GM12801 (cell line): ENCODE measurements around the gene KCTD20.

Source experiments
- TF ChIP-seq, protein P1 (sequence below): IDR thresholded peaks from one replicate; pipeline ENCODE4 v1.5.1; 2011; ENCODE audit warnings: control low read depth; ENCODE audit not compliant: insufficient read length; ENCODE audit errors: extremely low read depth

KCTD20 gene

DNA sequence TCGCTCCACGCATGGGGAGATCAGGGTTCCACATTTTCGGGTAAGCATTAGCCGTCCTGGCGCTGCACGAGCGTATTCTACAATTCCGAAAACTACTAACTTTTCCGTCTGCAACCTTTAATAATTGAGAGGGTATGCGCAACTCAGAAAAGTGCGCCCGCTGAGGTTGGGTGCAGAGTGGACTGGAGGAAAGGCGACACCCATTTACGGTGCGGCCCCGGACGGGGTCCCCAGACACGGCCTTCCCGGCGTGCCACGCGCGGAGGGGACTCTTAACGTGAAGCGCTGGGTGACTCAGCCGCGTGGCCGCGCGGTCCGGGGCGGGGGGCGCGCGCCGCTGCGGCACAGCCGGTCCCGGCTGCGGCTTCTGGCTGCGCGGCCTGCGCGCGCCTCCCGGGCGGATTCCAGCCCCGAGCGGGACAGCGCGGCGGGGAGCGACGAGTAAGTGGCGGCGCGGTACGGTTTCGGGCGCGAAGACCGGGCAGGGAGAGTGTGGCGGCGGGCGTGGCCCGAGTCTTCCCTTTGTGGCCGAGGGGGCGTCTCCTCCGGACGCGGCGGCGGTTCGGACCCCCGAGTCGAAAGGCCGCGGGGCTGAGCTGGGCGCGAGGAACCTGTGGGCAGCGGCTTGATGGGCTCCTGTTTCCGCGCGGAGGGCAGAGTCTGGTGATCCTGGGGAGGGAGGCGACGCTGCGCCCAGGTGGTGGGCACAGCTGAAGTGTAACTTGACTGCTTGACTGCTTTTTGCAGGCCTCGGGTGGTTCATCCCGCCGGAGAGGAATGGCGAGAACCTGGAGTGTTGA lies at the start of gene KCTD20, which contains the start of gene PXT1:
TSS of gene KCTD20 (plus strand) at position 330 of the 800 bp plus-strand sequence. CDS start 27,098 bp downstream, outside the sequence.
TSS of gene PXT1 (minus strand) at position 184 of the 800 bp plus-strand sequence. CDS start 16,772 bp downstream, outside the sequence.
- TF ChIP-seq, protein P1, sequence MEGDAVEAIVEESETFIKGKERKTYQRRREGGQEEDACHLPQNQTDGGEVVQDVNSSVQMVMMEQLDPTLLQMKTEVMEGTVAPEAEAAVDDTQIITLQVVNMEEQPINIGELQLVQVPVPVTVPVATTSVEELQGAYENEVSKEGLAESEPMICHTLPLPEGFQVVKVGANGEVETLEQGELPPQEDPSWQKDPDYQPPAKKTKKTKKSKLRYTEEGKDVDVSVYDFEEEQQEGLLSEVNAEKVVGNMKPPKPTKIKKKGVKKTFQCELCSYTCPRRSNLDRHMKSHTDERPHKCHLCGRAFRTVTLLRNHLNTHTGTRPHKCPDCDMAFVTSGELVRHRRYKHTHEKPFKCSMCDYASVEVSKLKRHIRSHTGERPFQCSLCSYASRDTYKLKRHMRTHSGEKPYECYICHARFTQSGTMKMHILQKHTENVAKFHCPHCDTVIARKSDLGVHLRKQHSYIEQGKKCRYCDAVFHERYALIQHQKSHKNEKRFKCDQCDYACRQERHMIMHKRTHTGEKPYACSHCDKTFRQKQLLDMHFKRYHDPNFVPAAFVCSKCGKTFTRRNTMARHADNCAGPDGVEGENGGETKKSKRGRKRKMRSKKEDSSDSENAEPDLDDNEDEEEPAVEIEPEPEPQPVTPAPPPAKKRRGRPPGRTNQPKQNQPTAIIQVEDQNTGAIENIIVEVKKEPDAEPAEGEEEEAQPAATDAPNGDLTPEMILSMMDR, result no peak

DNA sequence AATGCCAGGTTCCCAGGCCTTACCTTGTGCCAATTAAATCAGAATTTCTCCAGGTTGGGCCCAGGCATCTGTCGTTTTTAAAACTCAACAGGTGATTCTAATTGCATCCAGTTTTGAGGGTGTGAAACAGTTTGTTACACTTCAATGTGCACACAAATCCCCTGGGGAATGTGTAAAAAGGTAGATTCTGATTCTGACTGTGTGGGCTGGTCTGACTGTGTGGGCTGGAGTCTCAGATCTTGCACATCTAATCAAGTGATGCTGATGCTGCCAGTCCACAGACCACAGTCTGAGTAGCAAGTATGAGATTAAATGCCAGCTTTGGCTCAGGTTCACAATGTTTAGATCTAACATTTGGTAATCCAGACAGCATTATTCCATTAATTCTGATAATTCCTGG lies 42.8 kb upstream of the KCTD20 start:
- TF ChIP-seq, protein P1, result no peak

DNA sequence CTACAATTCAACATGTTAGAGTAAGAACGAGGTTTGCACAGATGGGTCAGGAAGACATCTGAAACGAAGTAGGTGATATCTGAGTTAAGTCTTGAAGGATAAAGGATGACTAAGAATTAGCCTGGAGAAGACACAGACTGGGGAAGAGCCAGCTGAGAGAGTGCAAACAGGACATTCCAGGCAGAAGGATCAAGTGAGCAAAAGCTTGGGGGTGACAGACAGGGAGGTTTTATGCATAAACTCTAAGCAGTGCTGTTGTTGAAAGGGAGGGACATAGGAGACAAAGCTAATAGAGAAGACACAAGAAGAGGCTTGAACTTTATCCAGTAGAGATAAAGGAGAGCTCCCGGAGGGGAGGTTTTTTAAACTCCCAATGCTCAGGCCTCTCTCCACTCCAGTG lies 40.3 kb upstream of the KCTD20 start:
- TF ChIP-seq, protein P1, result no peak

DNA sequence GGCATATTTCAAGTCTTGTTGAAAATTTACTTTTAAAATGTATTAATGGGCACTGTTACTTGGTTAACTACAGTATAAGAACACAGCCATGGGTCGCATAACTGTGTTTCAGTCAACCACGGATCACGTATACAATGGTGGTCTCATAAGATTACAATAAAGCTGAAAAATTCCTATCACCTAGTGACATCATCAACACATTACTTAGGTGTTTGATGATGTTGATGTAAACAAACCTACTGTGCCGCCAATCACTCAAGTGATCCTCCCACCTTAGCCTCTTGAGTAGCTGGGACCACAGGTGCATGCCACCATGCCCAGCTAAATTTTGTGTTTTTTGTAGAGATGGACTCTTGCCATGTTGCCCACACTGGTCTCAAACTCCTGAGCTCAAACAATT lies 38.6 kb upstream of the KCTD20 start:
- TF ChIP-seq, protein P1, result no peak

DNA sequence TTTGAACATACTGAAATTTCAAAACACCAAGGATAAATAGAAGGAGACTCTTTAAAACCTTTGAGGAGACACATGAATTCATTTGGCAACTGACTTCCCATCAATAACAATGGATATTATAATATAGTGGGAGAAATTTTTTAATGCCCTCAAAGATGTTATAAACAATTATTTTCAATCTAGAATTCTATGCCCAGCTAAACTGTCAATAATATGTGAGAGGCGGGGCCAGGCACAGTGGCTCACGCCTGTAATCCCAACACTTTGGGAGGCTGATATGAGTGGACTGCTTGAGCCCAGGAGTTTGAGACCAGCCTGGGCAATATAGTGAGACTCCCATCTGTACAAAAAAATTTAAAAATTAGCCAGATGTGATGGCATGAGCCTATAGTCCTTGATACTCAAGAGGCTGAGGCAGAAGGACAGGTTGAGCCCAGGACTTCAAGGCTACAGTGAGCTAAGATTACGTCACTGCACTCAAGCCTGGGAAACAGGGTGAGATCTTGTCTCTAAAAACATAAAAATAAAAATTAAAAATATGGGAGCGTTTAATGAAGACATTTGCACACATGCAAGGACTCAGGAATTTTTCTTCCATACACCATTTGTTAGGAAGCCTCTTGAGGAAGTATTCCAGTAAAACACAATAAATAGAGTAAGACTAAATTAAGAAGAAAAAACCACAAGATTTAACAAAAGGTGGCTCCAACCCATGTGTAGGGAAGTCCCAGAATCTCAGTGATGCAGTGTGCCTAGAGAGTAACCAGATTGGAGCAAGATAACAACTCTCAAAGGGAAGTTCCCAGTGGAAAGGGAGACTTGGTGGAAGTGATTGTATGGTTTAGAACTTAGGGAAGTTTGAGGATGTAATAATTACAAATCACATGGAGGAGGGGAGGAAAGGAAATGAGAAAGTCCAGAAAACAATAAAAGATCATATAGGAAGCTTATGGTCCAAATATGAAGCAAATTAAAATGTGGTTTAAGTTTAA lies 29.0 kb upstream of the KCTD20 start:
- TF ChIP-seq, protein P1, result no peak

DNA sequence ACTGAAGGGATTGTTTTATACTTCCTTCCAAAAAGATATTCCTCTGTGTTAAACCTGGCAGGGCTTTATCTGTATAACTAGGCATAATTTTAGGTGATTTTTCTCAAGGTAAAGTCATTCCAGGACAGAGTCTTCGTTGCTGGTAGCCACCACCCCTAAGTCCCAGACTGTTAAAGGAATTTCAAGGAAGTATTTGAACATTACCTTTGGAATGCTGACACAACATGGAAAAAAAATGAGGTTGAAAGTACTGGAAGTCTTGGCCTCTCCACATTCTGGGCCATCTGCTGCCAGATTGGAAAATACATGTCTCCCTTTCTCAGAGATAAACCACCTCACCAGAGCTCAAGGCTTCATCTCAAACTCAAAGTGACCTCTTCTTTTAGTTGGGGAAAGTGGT lies 28.3 kb upstream of the KCTD20 start:
- TF ChIP-seq, protein P1, result no peak

DNA sequence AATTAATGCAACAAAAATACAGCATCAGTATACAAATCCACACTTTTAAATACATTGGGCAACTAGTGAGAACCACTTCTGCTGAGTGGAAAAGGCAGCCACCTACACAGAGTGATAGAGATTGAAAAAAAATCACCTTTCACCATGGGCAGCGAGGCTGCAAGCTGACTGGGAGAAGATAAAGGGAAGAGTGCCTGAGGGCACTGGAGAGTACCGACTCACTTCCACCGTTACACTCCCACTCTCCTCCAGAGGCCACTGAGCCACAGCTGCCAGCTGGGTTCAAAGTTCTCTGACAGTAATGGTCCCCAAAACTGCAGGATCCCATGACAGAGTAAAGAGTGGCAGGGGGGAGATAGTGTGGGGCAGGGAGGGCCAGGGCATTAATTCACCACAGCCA lies 24.2 kb upstream of the KCTD20 start:
- TF ChIP-seq, protein P1, result no peak
